SU-DHL-6 (cell line): ENCODE measurements around the gene RHEBL1.

ENCODE experiments used
- H2AFZ ChIP-seq: fragments of 200-600 bp; sonication (generic); 2 replicates; pipeline ENCODE4 v1.6.1; 2014; ENCODE audit warnings: low read depth, mild to moderate bottlenecking, moderate library complexity, mixed read lengths, antibody characterized with exemption, low read length; ENCODE audit not compliant: severe bottlenecking
- H3F3A ChIP-seq: fragments of 200-600 bp; shearing (Covaris generic); 2 replicates; pipeline ENCODE4 v1.6.0; 2016; ENCODE audit warnings: antibody characterized with exemption, mild to moderate bottlenecking; ENCODE audit not compliant: insufficient read depth
- H3K27ac ChIP-seq: fragments of 200-600 bp; sonication (generic); 2 replicates; pipeline ENCODE4 v1.5.1; 2016; ENCODE audit warnings: low read depth, mild to moderate bottlenecking, low read length, moderate library complexity, mixed read lengths
- H3K27me3 ChIP-seq: fragments of 200-600 bp; sonication (generic), shearing (Covaris generic); 2 replicates; pipeline ENCODE4 v1.6.0; 2014; ENCODE audit warnings: mild to moderate bottlenecking, low read length
- H3K36me3 ChIP-seq: fragments of 200-600 bp; sonication (generic); 2 replicates; pipeline ENCODE4 v1.6.1; 2014; ENCODE audit warnings: mild to moderate bottlenecking, low read length, mixed read lengths
- H3K4me2 ChIP-seq: fragments of 300-600, 200-600 bp; shearing (Covaris generic), sonication (generic); 2 replicates; pipeline ENCODE4 v1.6.0; 2014; ENCODE audit warnings: low read length, low read depth, mild to moderate bottlenecking; ENCODE audit not compliant: poor library complexity, severe bottlenecking
- H3K4me3 ChIP-seq: fragments of 200-600 bp; sonication (generic); 2 replicates; pipeline ENCODE4 v1.5.1; 2014; ENCODE audit warnings: antibody characterized with exemption, low read length, mild to moderate bottlenecking, mixed read lengths; ENCODE audit not compliant: insufficient read depth, poor library complexity, severe bottlenecking
- H3K79me2 ChIP-seq: fragments of 200-600 bp; sonication (generic); 2 replicates; pipeline ENCODE4 v1.6.1; 2014; ENCODE audit warnings: mild to moderate bottlenecking, low read length, moderate library complexity; ENCODE audit not compliant: insufficient read depth
- H3K9ac ChIP-seq: fragments of 200-600 bp; sonication (generic); 2 replicates; pipeline ENCODE4 v1.7.0; 2014; ENCODE audit warnings: mild to moderate bottlenecking, low read length
- H3K9me2 ChIP-seq: fragments of 200-600 bp; sonication (generic); replicated peaks from 2 replicates; pipeline ENCODE4 v1.6.1; 2014; ENCODE audit warnings: low read length; ENCODE audit not compliant: insufficient read depth
- H3K9me3 ChIP-seq: fragments of 200-600 bp; sonication (generic); 2 replicates; pipeline ENCODE4 v1.6.1; 2014; ENCODE audit warnings: low read length, mixed read lengths; ENCODE audit not compliant: insufficient read depth
- H4K20me1 ChIP-seq: fragments of 200-600 bp; sonication (generic); 2 replicates; pipeline ENCODE4 v1.6.1; 2014; ENCODE audit warnings: low read depth, mild to moderate bottlenecking, antibody characterized with exemption, low read length, moderate library complexity, mixed read lengths
- CTCF ChIP-seq: fragments of 200-600 bp; sonication (generic); IDR thresholded peaks from one replicate; pipeline ENCODE4 v1.5.1; 2017; ENCODE audit warnings: antibody characterized with exemption, mild to moderate bottlenecking, low read length, moderate library complexity; ENCODE audit not compliant: insufficient read depth, poor library complexity, severe bottlenecking
- EZH2phosphoT487 ChIP-seq: fragments of 200-600 bp; sonication (generic), shearing (Covaris generic); conservative IDR thresholded peaks from 2 replicates; pipeline ENCODE4 v1.6.1; 2018; ENCODE audit warnings: mild to moderate bottlenecking, antibody characterized with exemption, low read length, moderate library complexity, mixed read lengths

RHEBL1 gene

GRCh38 chr12:49051373-49051764 lies 18.4 kb downstream of the RHEBL1 start:
- Histone ChIP-seq H3K27ac (no peak overlapping the region), H4K20me1 (no peaks in the 10 kb centered on the region; the same call in 1 of the 2 replicates), H3K9ac (no peak overlapping the region), H3K36me3 (no peaks in the 10 kb centered on the region; the same call in 1 of the 2 replicates), H3K4me2 (no peak overlapping the region), H3K79me2 (peaks cover 20% of the 10 kb centered on the region), H3F3A (no peaks in the 10 kb centered on the region), H3K4me3 (no peak overlapping the region), H3K9me2 (no peaks in the 10 kb centered on the region), H2AFZ (no peak overlapping the region), H3K27me3 (no peaks in the 10 kb centered on the region), H3K9me3 (no peaks in the 10 kb centered on the region)
- TF ChIP-seq EZH2phosphoT487: no peak
- no peak for TF ChIP-seq CTCF

GRCh38 chr12:49050507-49051372 lies 19.0 kb downstream of the RHEBL1 start:
- no peak for TF ChIP-seq CTCF
- no peak for TF ChIP-seq EZH2phosphoT487
- Histone ChIP-seq H3K9me3 (no peaks in the 10 kb centered on the region), H3K9ac (no peak overlapping the region), H4K20me1 (no peaks in the 10 kb centered on the region; the same call in 1 of the 2 replicates), H3K27ac (no peak overlapping the region), H3K4me3 (no peak overlapping the region), H2AFZ (no peak overlapping the region), H3K79me2 (peaks cover 14% of the 10 kb centered on the region), H3K9me2 (no peaks in the 10 kb centered on the region), H3K27me3 (no peaks in the 10 kb centered on the region), H3K4me2 (no peak overlapping the region), H3K36me3 (no peaks in the 10 kb centered on the region; the same call in 1 of the 2 replicates), H3F3A (no peaks in the 10 kb centered on the region)

- Histone ChIP-seq H3F3A (no peaks in the 10 kb centered on the region), H3K27ac (no peak overlapping the region), H4K20me1 (no peaks in the 10 kb centered on the region; the same call in 1 of the 2 replicates), H3K9me3 (no peaks in the 10 kb centered on the region), H3K9me2 (no peaks in the 10 kb centered on the region), H3K9ac (no peak overlapping the region), H3K36me3 (no peaks in the 10 kb centered on the region; the same call in 1 of the 2 replicates), H3K27me3 (no peaks in the 10 kb centered on the region), H3K4me3 (no peak overlapping the region), H3K4me2 (no peak overlapping the region), H3K79me2 (peaks cover 4% of the 10 kb centered on the region), H2AFZ (no peak overlapping the region)
- TF ChIP-seq EZH2phosphoT487: no peak
- TF ChIP-seq CTCF: no peak
These were observed 20.1 kb downstream of the RHEBL1 start for GRCh38 chr12:49049566-49050224.
